T-helper 2 cell treated with Interferon-gamma antibody and Interleukin-4, amounts not matched to agents 5 μg/mL and 100 μg/mL, for 36 hours (primary cell): ENCODE measurements around the gene LARP7.
"Not testable (repeated sequence)": the region's sequence is repeated elsewhere in the genome, so short reads cannot be mapped to it uniquely, and the experiment has no call there.

ENCODE experiments used
- DNase-seq: peaks from one replicate; pipeline ENCODE4 v3.0.0; 2021; ENCODE audit warnings: low spot score
- H3K27ac Mint-ChIP-seq: one replicate; pipeline ENCODE4 v1.8.0; 2021; ENCODE audit warnings: mild to moderate bottlenecking, mixed read lengths
- H3K27me3 Mint-ChIP-seq: one replicate; pipeline ENCODE4 v1.8.0; 2021; ENCODE audit warnings: low read depth, mixed read lengths
- H3K36me3 Mint-ChIP-seq: one replicate; pipeline ENCODE4 v1.8.0; 2021; ENCODE audit warnings: low read depth, mixed read lengths
- H3K4me1 Mint-ChIP-seq: one replicate; pipeline ENCODE4 v1.8.0; 2021; ENCODE audit warnings: low read depth, mixed read lengths
- H3K4me3 Mint-ChIP-seq: one replicate; pipeline ENCODE4 v1.8.0; 2022; ENCODE audit warnings: mild to moderate bottlenecking, moderate library complexity, mixed read lengths
- H3K9me3 Mint-ChIP-seq: one replicate; pipeline ENCODE4 v1.8.0; 2021; ENCODE audit warnings: mixed read lengths

Gene LARP7

DNA sequence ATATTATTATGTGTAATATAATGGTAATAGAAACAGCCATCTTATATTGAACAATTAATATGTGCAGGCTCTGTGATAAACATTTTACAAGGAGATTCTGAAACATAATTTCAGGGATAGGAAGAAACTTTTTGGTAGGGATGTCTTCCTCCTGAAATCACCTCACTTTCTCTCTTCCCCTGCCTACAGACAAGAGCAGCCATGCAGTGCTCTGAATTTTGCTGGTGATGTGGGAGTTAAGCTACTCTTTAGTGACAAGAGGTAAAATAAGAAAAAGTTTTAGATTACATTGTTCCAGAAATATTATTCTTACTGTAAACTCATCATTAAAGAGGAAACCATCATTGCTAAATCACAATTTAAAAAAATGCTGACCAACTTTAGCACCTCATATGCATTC is 36.1 kb downstream of the LARP7 start:
- Mint-ChIP-seq H3K4me1 (no peaks in the 10 kb centered on the region), H3K36me3 (no peaks in the 10 kb centered on the region), H3K4me3 (no peak overlapping the region), H3K27me3 (peaks cover 5% of the 10 kb centered on the region), H3K27ac (no peak overlapping the region), H3K9me3 (no peaks in the 10 kb centered on the region)
- no peak for DNase-seq

DNA sequence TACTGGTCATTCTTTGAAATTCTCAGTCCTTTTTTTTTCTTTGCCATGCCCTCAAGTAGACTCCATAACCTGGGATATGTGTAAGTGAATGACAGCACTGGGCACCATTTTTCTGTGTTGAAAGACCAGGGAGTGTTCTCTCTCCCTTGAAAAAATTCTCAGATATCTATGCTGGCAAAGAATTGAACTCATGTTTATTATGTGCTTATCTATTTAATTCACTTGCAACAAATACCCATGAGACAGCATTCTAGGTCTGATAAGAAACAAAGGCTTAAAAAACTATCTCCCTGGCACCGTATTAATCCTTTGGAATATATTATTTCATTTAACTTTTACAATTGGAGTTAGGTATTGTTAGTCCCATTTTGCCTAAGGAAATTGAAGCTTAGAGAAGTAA is 36.7 kb downstream of the LARP7 start:
- Mint-ChIP-seq H3K27me3 (peaks cover 5% of the 10 kb centered on the region), H3K27ac (no peak overlapping the region), H3K4me3 (no peak overlapping the region), H3K9me3 (no peaks in the 10 kb centered on the region), H3K4me1 (no peaks in the 10 kb centered on the region), H3K36me3 (no peaks in the 10 kb centered on the region)
- DNase-seq = no peak

DNA sequence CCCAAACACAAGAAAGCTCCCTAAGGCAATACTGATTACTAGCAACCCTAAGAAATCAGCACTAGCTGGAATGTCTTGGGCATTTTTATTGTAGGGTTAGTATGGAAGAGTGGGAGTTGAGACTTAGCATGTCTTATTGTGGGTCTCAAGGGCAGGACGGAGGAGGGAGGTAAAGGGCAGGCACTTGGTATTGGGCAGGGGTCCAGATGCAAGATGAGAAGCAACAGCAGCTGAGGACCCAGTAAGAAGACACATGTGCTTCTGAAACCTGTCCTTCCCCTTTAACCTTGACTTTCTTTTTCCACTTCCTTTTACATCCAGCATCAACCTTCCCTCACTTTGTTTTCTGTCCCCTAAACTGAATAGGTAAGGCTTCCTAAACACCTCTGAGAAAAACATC is 37.4 kb downstream of the LARP7 start:
- Mint-ChIP-seq H3K27ac (no peak overlapping the region), H3K4me1 (no peaks in the 10 kb centered on the region), H3K4me3 (no peak overlapping the region), H3K36me3 (no peaks in the 10 kb centered on the region), H3K27me3 (peaks cover 5% of the 10 kb centered on the region), H3K9me3 (no peaks in the 10 kb centered on the region)
- DNase-seq = no peak

DNA sequence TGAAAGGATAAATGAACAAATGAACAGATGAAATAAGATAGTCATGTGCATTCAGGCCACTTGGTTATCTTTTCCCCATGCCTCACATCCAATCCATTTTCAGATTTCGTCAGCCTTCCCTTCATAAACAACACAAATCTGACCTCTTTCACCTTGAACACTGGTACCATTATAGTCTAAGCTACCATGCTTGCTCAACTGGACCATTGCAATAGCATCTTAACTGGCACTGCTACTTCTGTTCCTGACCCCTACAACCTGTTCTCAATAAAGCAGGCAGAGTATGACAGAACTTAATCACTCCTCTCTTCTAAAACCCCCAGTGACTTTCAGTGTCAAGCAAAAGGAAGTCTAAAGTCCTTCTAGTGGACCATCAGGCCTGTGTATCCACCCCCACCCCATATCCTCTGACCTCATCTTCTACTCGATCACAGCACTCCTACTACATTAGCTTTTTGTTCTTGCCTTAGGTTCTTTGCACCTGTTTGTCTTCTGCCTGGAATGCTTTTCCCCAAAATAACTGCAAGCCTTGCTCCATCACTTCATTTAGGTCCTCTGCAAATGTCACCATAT is 40.7 kb downstream of the LARP7 start:
- Mint-ChIP-seq H3K27ac (no peak overlapping the region), H3K9me3 (no peaks in the 10 kb centered on the region), H3K36me3 (no peaks in the 10 kb centered on the region), H3K27me3 (peaks cover 5% of the 10 kb centered on the region), H3K4me1 (no peaks in the 10 kb centered on the region), H3K4me3 (no peak overlapping the region)
- no peak for DNase-seq

DNA sequence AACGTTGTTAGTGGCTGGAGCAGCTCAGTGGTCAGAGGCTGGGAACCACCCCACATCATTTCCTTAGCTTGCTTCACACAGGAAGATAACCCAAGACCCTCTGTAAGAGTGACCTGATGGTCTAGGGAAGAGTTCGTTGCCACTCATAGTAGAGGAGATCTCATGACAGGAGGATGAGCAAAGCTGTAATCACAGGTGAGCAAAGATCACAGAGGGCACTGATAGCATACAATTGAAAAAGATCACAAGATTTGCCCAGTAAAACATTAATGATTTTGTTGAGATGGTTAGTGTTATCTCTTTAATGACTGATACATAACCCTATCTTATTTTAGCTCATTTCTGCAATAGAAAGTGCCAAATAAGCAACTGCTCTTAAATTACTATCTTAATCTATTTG is 44.1 kb downstream of the LARP7 start:
- H3K9me3 Mint-ChIP-seq = no peaks in the 10 kb centered on the region
- no peaks in the 10 kb centered on the region for H3K27me3 Mint-ChIP-seq
- no peak overlapping the region for H3K4me3 Mint-ChIP-seq
- H3K4me1 Mint-ChIP-seq = no peaks in the 10 kb centered on the region
- H3K36me3 Mint-ChIP-seq = no peaks in the 10 kb centered on the region
- DNase-seq = no peak
- no peak overlapping the region for H3K27ac Mint-ChIP-seq

DNA sequence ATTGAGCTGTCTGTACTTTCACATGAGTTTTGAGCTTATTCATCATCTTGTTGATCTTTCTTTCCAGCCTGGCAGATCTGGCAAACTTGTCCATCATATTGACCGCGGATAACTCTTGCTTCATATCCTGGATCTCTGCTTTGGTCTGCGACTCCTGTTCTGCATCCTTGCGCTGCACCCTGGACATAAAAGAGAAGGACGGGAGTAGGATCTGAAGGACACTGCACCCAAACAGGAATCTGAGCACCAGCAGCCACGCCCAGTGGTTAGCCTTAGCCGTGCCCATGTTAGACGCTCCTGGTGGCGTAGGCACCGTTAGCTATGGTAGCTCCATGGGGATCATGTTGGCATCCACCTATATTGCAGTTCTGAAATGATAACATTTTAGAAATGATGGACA is 56.6 kb downstream of the LARP7 start:
- H3K9me3 Mint-ChIP-seq = no peaks in the 10 kb centered on the region
- no peak for DNase-seq
- no peak overlapping the region for H3K4me3 Mint-ChIP-seq
- no peaks in the 10 kb centered on the region for H3K4me1 Mint-ChIP-seq
- peaks cover 11% of the 10 kb centered on the region for H3K27me3 Mint-ChIP-seq
- H3K27ac Mint-ChIP-seq = no peak overlapping the region
- no peaks in the 10 kb centered on the region for H3K36me3 Mint-ChIP-seq

DNA sequence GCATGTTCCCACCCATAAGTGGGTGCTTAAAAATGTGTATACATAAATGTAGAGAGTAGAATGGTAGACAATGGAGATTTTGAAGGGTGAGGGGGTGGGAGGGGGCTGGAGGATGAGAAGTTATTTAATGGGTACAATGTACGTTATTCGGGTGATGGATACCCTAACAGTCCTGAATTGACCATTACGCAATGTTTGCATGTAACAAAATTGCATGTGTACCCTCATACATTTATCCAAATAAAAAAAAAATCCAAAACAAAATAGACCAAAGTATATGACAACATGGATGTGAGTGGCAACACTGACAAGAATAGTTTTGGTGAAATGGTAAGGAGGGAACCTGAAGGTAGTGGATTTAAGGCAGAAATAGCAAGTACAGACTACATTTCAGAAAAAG is 63.7 kb downstream of the LARP7 start:
- no peak for DNase-seq
- Mint-ChIP-seq H3K36me3 (no peaks in the 10 kb centered on the region), H3K4me1 (peaks cover 11% of the 10 kb centered on the region), H3K4me3 (no peak overlapping the region), H3K9me3 (no peaks in the 10 kb centered on the region), H3K27me3 (peaks cover 37% of the 10 kb centered on the region), H3K27ac (no peak overlapping the region)

DNA sequence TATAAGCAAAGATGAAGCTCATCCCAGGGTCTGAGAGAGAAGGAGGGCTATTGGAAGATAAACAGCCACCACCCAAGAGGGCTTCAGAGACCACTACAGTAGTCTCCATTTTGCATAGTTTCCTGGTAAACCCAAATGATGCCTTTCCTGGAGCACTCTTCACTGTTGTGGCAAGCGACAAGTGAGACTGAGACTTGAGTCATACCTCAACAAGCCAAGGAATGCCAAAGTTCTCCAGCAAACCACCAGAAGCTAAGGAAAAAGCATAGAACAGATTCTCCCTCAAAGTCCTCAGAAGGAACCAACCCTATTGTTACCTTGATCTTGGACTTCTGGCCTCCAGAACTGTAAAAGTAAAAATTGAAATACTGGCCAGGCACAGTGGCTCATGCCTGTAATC is 65.9 kb downstream of the LARP7 start:
- Mint-ChIP-seq H3K4me3 (no peak overlapping the region), H3K27ac (no peak overlapping the region), H3K27me3 (peaks cover 53% of the 10 kb centered on the region), H3K4me1 (peaks cover 20% of the 10 kb centered on the region), H3K9me3 (no peaks in the 10 kb centered on the region), H3K36me3 (peaks cover 2% of the 10 kb centered on the region)
- no peak for DNase-seq

DNA sequence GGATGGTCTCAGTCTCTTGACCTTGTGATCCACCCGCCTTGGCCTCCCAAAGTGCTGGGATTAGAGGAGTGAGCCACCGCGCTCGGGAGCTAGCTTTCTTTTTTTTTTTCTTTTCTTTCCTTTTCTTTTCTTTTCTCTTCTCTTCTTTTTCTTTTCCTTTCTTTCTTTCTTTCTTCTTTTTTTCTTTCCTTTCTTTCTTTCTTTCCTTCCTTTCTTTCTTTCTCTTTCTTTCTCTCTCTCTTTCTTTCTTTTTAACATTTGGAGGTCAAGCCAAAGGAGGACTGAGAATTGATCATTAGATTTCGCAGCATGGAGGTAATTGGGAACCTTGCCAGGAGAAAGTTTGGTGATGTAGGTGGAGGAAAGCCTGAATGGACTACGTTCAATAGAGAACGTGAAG is 67.4 kb downstream of the LARP7 start:
- Mint-ChIP-seq H3K4me1 (peaks cover 20% of the 10 kb centered on the region), H3K27me3 (peaks cover 56% of the 10 kb centered on the region), H3K4me3 (peak overlapping the region; percentile 87)

DNA sequence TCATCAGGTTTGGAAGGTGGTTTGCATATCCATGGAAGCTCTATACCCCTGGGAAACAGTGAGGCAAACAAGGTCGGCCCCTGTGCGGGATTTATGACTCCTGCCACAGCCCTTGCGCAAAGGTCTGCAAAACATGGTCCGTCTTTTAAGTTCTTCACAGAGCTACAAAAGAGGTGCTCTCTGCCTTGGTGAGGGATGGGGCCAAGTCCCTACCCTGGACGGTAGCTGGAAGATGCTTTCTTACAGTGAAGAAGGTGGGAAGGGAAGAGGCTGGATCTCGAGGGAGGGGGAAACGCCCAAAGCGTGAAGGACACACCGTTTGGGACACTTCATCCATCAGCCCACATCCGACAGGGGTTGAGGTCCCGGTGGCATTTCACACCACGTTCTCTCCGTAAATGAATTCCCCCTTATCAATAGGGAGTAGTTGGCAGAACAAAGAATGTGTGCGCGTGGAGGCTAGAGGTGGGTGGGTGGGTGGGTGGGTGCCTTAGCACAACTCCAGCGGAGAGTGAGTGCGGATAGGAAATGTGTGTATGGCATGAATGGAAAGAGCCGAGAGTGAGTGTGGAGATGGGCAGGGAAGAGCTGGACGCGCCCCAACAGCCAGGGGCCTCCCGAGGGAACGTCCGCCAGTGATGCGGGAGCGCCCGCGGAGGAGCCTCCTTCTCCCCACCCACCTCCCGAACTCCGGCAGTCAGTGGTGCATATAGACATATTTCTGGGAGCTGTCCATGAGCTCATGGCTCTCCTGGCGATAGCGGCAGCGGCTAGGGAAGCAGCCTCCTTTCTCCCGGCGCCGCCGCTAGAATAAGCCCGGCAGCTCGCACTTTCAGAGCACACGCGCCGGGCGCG is 68.3 kb downstream of the LARP7 start:
- Mint-ChIP-seq H3K4me3 (peak overlapping the region; percentile 87), H3K27me3 (peaks cover 62% of the 10 kb centered on the region), H3K27ac (peak overlapping the region; percentile 64), H3K4me1 (peaks cover 20% of the 10 kb centered on the region), H3K9me3 (no peaks in the 10 kb centered on the region), H3K36me3 (peaks cover 2% of the 10 kb centered on the region)
- DNase-seq = no peak

More for the DNA sequence above, 67.4 kb downstream of the LARP7 start:
- DNase-seq = no peak
- no peak overlapping the region for H3K27ac Mint-ChIP-seq
- no peaks in the 10 kb centered on the region for H3K9me3 Mint-ChIP-seq
- peaks cover 2% of the 10 kb centered on the region for H3K36me3 Mint-ChIP-seq

DNA sequence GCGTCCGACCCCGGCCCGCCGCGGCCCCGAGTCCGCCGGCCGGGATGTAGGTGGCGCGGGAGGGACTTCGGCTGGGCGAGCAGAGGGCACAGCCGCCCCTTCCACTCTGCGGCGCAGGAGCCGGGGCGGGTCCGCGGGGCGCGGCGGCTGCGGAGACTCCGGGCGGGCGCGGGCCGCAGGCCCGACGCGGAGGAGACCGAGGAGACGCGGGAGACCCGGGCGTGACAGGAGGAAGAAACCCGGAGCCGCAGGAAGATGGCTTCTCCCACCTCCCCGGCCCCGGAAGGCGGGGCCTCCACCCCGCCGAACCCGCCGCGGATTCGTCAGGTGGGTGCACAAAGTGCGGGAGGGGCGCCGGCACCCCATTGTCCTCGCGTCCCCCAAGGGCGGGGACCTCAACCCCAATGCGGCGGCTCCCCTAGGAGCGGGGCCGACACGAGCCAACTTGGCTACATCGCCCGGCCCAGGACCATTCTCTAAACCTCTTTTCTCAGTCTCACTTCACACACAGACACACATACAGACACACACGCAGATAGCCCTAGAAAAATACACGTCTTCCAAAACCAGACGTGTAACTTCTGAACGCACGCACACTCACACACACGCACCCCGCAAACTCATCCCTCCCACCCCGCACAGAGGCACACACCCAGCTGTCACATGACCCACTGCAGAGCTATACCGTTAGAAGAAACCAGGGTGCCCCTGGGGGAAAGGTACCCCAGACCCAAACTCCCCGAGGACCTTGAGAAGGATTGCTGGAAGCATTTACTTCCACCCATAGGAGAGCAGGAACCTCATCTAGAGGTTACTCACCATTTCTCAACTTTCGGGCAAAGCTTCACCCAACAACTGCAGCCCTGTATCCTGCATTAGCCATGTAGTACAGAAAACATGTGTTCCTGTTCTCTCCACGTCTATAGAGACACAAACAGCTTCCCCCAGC is 69.2 kb downstream of the LARP7 start:
- H3K27ac Mint-ChIP-seq = peak overlapping the region; percentile 79
- not testable (repeated sequence) for H3K9me3 Mint-ChIP-seq, DNase-seq, H3K36me3 Mint-ChIP-seq
- H3K4me1 Mint-ChIP-seq = peaks cover 20% of the 10 kb centered on the region
- H3K27me3 Mint-ChIP-seq = peaks cover 55% of the 10 kb centered on the region
- H3K4me3 Mint-ChIP-seq = peak overlapping the region; percentile 97

DNA sequence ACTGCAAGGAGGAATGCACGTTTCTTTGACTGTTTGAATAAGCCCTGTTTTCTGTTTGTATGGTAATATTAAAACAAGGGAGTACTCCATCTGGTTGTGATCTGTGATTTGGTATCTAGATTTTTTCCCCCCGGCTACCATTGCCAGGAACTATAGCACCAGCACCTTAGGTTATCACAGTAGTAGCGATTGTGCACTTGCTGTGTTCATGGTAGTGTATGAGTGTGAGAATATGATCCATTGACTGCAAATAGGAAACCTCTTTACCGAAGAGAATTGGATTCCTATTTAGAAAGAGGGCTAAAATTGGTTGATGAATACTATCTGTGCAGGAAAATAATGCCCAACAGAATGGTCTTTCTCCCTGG is 69.9 kb downstream of the LARP7 start:
- Mint-ChIP-seq H3K27ac (no peak overlapping the region), H3K4me1 (peaks cover 20% of the 10 kb centered on the region), H3K36me3 (peaks cover 2% of the 10 kb centered on the region), H3K4me3 (peak overlapping the region; percentile 97), H3K9me3 (no peaks in the 10 kb centered on the region), H3K27me3 (peaks cover 54% of the 10 kb centered on the region)
- no peak for DNase-seq
